ENCODE data around the gene CAST. TPM values are rescaled to one million over a fixed set of nuclear protein-coding genes. Genes with fewer than 3 reads are reported as not detected.

Gene CAST
- total RNA-seq, 4 donors from 2014 or later, result 292 to 347 (median 320) TPM

- no peak for ATAC-seq
Observed at GRCh38 chr5:96730586-96730985, 68.4 kb downstream of the CAST start.

DNA sequence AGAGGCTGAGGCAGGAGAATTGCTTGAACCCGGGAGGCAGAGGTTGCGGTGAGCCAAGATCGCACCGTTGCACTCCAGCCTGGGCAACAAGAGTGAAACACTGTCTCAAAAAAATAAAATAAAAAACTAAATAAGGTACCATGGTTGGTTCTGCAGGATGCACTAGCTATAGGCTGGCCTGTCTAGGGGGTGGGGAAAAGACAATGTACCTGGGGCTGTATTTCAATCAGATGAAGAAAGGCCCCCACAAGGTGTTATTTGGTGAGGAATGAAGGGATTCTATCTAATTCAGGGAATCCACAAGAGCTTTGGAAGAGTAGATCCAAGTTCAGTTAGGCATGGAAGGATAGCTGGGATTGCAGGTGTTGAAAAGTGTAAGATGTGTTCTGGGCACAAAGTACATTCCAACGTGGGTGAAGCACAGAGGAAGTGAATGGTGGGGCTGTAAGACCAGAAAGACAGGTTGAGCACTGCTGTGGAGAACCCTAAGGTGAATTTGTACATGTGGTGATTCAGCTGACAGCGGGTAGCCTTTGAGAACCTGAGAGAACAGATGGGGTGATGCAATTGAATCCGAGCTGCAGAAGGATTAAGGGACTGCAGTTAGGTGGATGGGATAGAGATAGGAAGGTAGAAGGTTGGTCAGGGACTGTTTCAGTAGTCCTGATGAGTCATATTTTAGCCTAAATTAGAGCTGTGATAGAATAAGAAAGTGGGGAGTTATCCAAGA, 71.8 kb downstream of the CAST start:
- Histone ChIP-seq H3K9me3 (no peaks in the 10 kb centered on the region), H3K36me3 (peaks cover 7 to 79% of the 10 kb centered on the region in 2 donors), H3K27me3 (no peaks in the 10 kb centered on the region), H3K27ac (no peak overlapping the region), H3K4me3 (no peak overlapping the region), H3K4me1 (peaks cover 0 to 19% (median 0%) of the 10 kb centered on the region in 3 donors)
- WGBS, 2 donors (ENCODE audit: low coverage in 1 of 2), result 72 to 77% methylated on average over 3 to 7 of the region's 7 CpGs
- no peak for ATAC-seq
- no peak for TF ChIP-seq POLR2A (IDR thresholded peaks at IDR 0.05)
- no peak for TF ChIP-seq EP300 (IDR thresholded peaks at IDR 0.05)
- TF ChIP-seq CTCF (IDR thresholded peaks at IDR 0.05), result no peak
- no peak for TF ChIP-seq POLR2AphosphoS5 (IDR thresholded peaks at IDR 0.05)

More at GRCh38 chr5:96730586-96730985, 68.4 kb downstream of the CAST start:
- WGBS, 2 donors (ENCODE audit: low coverage in 1 of 2), result 71 to 89% methylated on average over 6 of the region's 6 CpGs
- H3K4me1 ChIP-seq, result peaks cover 0 to 31% (median 0%) of the 10 kb centered on the region in 3 donors
- H3K9me3 ChIP-seq, result no peaks in the 10 kb centered on the region
- H3K36me3 ChIP-seq, result peaks cover 7 to 56% of the 10 kb centered on the region in 2 donors
- no peaks in the 10 kb centered on the region for H3K27me3 ChIP-seq
- no peak overlapping the region for H3K4me3 ChIP-seq
- TF ChIP-seq CTCF (IDR thresholded peaks at IDR 0.05) (no peak), POLR2AphosphoS5 (IDR thresholded peaks at IDR 0.05) (no peak), EP300 (IDR thresholded peaks at IDR 0.05) (no peak), POLR2A (IDR thresholded peaks at IDR 0.05) (no peak)
- H3K27ac ChIP-seq, result no peak overlapping the region

GRCh38 chr5:96734871-96735325, 72.7 kb downstream of the CAST start:
- H3K9me3 ChIP-seq, result no peaks in the 10 kb centered on the region
- peaks cover 4 to 79% of the 10 kb centered on the region in 2 donors for H3K36me3 ChIP-seq
- 33 to 60% methylated on average over 1 of the region's 1 CpG for WGBS, 2 donors (ENCODE audit: low coverage in 1 of 2)
- no peak overlapping the region for H3K27ac ChIP-seq
- no peak overlapping the region for H3K4me3 ChIP-seq
- TF ChIP-seq EP300 (IDR thresholded peaks at IDR 0.05), result no peak
- no peak for TF ChIP-seq POLR2AphosphoS5 (IDR thresholded peaks at IDR 0.05)
- TF ChIP-seq CTCF (IDR thresholded peaks at IDR 0.05), result no peak
- no peak for TF ChIP-seq POLR2A (IDR thresholded peaks at IDR 0.05)
- no peak for ATAC-seq
- peaks cover 0 to 19% (median 0%) of the 10 kb centered on the region in 3 donors for H3K4me1 ChIP-seq
- no peaks in the 10 kb centered on the region for H3K27me3 ChIP-seq

DNA sequence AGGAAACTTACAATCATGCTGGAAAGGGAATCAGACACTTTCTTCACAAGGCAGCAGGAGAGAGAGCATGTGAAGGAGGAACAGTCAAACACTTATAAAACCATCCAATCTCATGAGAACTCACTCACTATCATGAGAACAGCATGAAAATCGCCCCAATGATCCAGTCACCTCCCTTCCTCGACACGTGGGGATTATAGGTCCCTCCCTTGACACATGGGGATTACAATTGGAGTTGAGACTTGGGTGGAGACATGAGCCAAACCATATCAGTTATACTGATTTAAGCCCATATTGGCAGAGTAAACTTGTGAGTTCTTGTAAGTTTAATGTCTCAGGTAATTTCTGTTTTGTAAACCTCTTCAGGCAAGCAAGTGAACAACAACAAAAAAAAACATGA, 74.8 kb downstream of the CAST start:
- Histone ChIP-seq H3K27me3 (no peaks in the 10 kb centered on the region), H3K27ac (no peak overlapping the region), H3K9me3 (no peaks in the 10 kb centered on the region), H3K4me1 (peaks cover 0 to 26% (median 0%) of the 10 kb centered on the region in 3 donors), H3K36me3 (peaks cover 3 to 84% of the 10 kb centered on the region in 2 donors), H3K4me3 (no peak overlapping the region)
- no peak for ATAC-seq
- TF ChIP-seq POLR2A (IDR thresholded peaks at IDR 0.05) (no peak), CTCF (IDR thresholded peaks at IDR 0.05) (no peak), POLR2AphosphoS5 (IDR thresholded peaks at IDR 0.05) (no peak), EP300 (IDR thresholded peaks at IDR 0.05) (no peak)
- 74 to 75% methylated on average over 3 of the region's 3 CpGs for WGBS, 2 donors (ENCODE audit: low coverage in 1 of 2)

- 90 to 97% methylated on average over 3 of the region's 3 CpGs for WGBS, 2 donors (ENCODE audit: low coverage in 1 of 2)
- no peak for TF ChIP-seq EP300 (IDR thresholded peaks at IDR 0.05)
- TF ChIP-seq POLR2A (IDR thresholded peaks at IDR 0.05), result no peak
- no peak for TF ChIP-seq CTCF (IDR thresholded peaks at IDR 0.05)
- no peak for TF ChIP-seq POLR2AphosphoS5 (IDR thresholded peaks at IDR 0.05)
- Histone ChIP-seq H3K9me3 (no peaks in the 10 kb centered on the region), H3K4me3 (no peak overlapping the region), H3K27ac (no peak overlapping the region), H3K27me3 (no peaks in the 10 kb centered on the region), H3K36me3 (peaks cover 10 to 100% of the 10 kb centered on the region in 2 donors), H3K4me1 (peaks cover 0 to 20% (median 5%) of the 10 kb centered on the region in 3 donors)
- ATAC-seq, result no peak
Observed at GRCh38 chr5:96741106-96741505, 78.9 kb downstream of the CAST start.
